CD14-positive monocyte (primary cell): ENCODE data around the gene MITF. TPM values are rescaled to one million over a fixed set of nuclear protein-coding genes. Genes with fewer than 3 reads are reported as not detected.

Experiments used
- DNase-seq, 3 donors: peaks; one replicate each; pipeline ENCODE4 v3.0.0-alpha.2; 2011 to 2022
- H2AFZ ChIP-seq: 2 replicates; pipeline ENCODE4 v1.6.0; 2012; ENCODE audit warnings: mild to moderate bottlenecking, low read depth, low read length, inconsistent platforms; ENCODE audit not compliant: insufficient read depth, poor library complexity, severe bottlenecking
- H3K27ac ChIP-seq, 2 donors: 1 replicate in 1 of 2; 2 replicates in 1 of 2; pipeline ENCODE4 v1.5.1; 2012 to 2013; ENCODE audit warnings: low read length in 2 of 2, control low read depth in 1 of 2, inconsistent platforms in 1 of 2, low read depth in 1 of 2, mild to moderate bottlenecking in 1 of 2
- H3K27me3 ChIP-seq, 2 donors: one replicate each; pipeline versions ENCODE4 v1.6.0 to v1.6.1; 2011 to 2013; ENCODE audit warnings: low read length in 2 of 2; ENCODE audit not compliant: control insufficient read depth in 2 of 2, insufficient read depth in 2 of 2
- H3K36me3 ChIP-seq, 2 donors: replicated peaks in 1 of 2; 1 replicate in 1 of 2; 2 replicates in 1 of 2; pipeline versions ENCODE4 v1.5.1 to v1.6.1; 2012 to 2013; ENCODE audit warnings: low read length in 2 of 2, control low read depth in 1 of 2, inconsistent platforms in 1 of 2, mild to moderate bottlenecking in 1 of 2; ENCODE audit not compliant: insufficient read depth in 2 of 2, control insufficient read depth in 1 of 2
- H3K4me1 ChIP-seq, 2 donors: 1 replicate in 1 of 2; 2 replicates in 1 of 2; pipeline versions ENCODE4 v1.5.1 to v1.6.1; 2012 to 2013; ENCODE audit warnings: low read length in 2 of 2, control low read depth in 1 of 2, inconsistent platforms in 1 of 2, mild to moderate bottlenecking in 1 of 2, moderate library complexity in 1 of 2; ENCODE audit not compliant: insufficient read depth in 2 of 2, control insufficient read depth in 1 of 2
- H3K4me2 ChIP-seq: replicated peaks from 2 replicates; pipeline ENCODE3; 2012; ENCODE audit warnings: low read length, moderate library complexity, mild to moderate bottlenecking; ENCODE audit not compliant: poor library complexity, severe bottlenecking; ENCODE audit errors: extremely low read depth
- H3K4me3 ChIP-seq, 3 experiments: fragments of 200-600 bp in 1 of 3; sonication (generic) in 1 of 3; replicated peaks in 1 of 3; 1 replicate in 2 of 3; 2 replicates in 1 of 3; pipeline ENCODE4 v1.5.1; 2011 to 2013; ENCODE audit warnings: low read length in 3 of 3, mild to moderate bottlenecking in 3 of 3, control low read depth in 2 of 3, low read depth in 2 of 3, inconsistent platforms in 1 of 3, moderate library complexity in 1 of 3
- H3K79me2 ChIP-seq: 2 replicates; pipeline ENCODE4 v1.6.0; 2012; ENCODE audit warnings: mild to moderate bottlenecking, control low read depth, inconsistent platforms, low read length, moderate library complexity; ENCODE audit not compliant: insufficient read depth
- H3K9ac ChIP-seq: 2 replicates; pipeline ENCODE4 v1.6.0; 2017; ENCODE audit warnings: low read length, mild to moderate bottlenecking; ENCODE audit not compliant: insufficient read depth, poor library complexity, severe bottlenecking
- H3K9me3 ChIP-seq, 2 donors: replicated peaks in 1 of 2; 1 replicate in 1 of 2; 2 replicates in 1 of 2; pipeline versions ENCODE4 v1.5.1 to v1.6.1; 2012 to 2013; ENCODE audit warnings: low read length in 2 of 2, control low read depth in 1 of 2; ENCODE audit not compliant: control insufficient read depth in 1 of 2, insufficient read depth in 1 of 2
- H4K20me1 ChIP-seq: 2 replicates; pipeline ENCODE4 v1.6.0; 2012; ENCODE audit warnings: mild to moderate bottlenecking, low read length, control low read depth, moderate library complexity; ENCODE audit not compliant: insufficient read depth
- H3K27ac Mint-ChIP-seq, 7 donors: one replicate each; pipeline ENCODE4 v1.8.0; 2020; ENCODE audit warnings: mild to moderate bottlenecking in 7 of 7, mixed read lengths in 7 of 7, moderate library complexity in 6 of 7, inconsistent platforms in 2 of 7
- H3K27me3 Mint-ChIP-seq, 3 donors: one replicate each; pipeline ENCODE4 v1.8.0; 2021 to 2022; ENCODE audit warnings: low read depth in 3 of 3, mild to moderate bottlenecking in 3 of 3, mixed read lengths in 3 of 3, moderate library complexity in 3 of 3, inconsistent platforms in 1 of 3
- H3K36me3 Mint-ChIP-seq, 2 donors: one replicate each; pipeline ENCODE4 v1.8.0; 2020; ENCODE audit warnings: mixed read lengths in 2 of 2, inconsistent platforms in 1 of 2, mild to moderate bottlenecking in 1 of 2
- H3K4me1 Mint-ChIP-seq: one replicate; pipeline ENCODE4 v1.8.0; 2020; ENCODE audit warnings: mild to moderate bottlenecking, mixed read lengths
- H3K4me3 Mint-ChIP-seq, 2 donors: one replicate each; pipeline ENCODE4 v1.8.0; 2020; ENCODE audit warnings: mild to moderate bottlenecking in 2 of 2, mixed read lengths in 2 of 2, moderate library complexity in 1 of 2
- H3K9me3 Mint-ChIP-seq, 7 donors: one replicate each; pipeline ENCODE4 v1.8.0; 2020 to 2022; ENCODE audit warnings: mixed read lengths in 7 of 7, mild to moderate bottlenecking in 6 of 7, moderate library complexity in 6 of 7, inconsistent platforms in 2 of 7
- WGBS: methylation state at CpG from one replicate; pipeline ENCODE4 v1.1.5; 2013; ENCODE audit warnings: missing lambda C conversion rate; ENCODE audit not compliant: insufficient coverage; 5-methylcytosine and 5-hydroxymethylcytosine counted together
- intact Hi-C, 2 donors: fragments of 100-400 bp; cut with micrococcal nuclease; formaldehyde crosslinking; loops; one replicate each; pipeline versions ENCODE4 v1.15.0 to v1.15.1; 2023
- polyA plus RNA-seq, 3 donors: library from polyadenylated mRNA; depleted of rRNA in 1 of 3; unstranded in 2 of 3; stranded (reverse) in 1 of 3; fragments of 300-500 nt in 2 of 3; fragments of >200 nt in 1 of 3; fragmentation: Illumina TruSeq in 2 of 3; gene quantifications; 1 replicate in 2 of 3; 2 replicates in 1 of 3; pipeline ENCODE4 v1.2.3, GENCODE V29; 2012 to 2021
- TF ChIP-seq, protein P1 (sequence below): fragments of 200-600 bp; IDR thresholded peaks from one replicate; pipeline ENCODE4 v1.8.0; 2022; ENCODE audit warnings: antibody characterized with exemption, mild to moderate bottlenecking

Gene MITF
- polyA plus RNA-seq, 3 donors, result 7.0 to 15.1 (median 12.1) TPM

DNA sequence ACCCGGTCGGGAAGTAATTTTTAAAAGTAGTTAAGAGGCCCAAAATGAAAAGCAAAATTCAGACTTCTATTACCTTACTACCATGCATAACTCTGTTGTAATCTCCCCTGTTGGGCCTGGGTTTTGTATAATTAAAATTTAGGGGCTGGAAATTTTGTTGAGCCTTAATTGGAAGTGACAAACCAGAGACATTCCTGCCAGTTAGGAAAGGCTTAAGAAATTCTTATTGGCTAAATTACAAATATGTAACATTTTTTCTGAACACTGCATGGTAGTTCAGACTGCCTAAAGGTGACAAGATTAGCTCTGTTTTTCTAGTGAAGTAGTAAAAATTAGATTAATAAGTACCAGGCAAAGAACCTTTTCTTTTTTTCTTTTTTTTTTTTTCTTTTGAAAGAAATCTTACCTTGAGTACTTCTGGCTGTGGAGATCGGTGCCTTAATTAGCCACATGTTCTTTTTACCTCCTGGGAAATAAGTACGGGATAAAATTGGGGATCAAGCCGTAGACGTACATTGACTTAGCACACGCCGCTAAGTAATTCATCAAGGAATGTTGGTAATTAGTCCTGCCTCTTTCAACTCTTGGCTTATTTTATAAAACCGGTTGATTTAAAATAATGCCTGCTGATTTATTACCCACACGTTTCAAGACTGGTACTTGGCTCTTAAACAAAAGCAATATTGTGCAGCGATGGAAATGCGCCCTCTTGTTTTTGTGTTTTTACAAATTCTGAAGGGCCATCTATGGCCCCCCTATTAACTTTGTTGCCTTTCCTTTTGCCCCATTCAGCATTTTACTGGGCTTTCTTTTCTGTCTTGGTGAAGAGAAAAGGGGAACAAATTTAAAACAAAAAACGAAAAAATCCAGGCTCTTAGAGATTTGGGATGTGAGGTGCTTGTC lies 149.0 kb downstream of the MITF start:
- peaks cover 10 to 11% of the 10 kb centered on the region in 2 donors for H3K36me3 Mint-ChIP-seq
- Histone ChIP-seq H3K9ac (no peak overlapping the region), H3K79me2 (no peaks in the 10 kb centered on the region), H3K4me1 (no peaks in the 10 kb centered on the region), H3K27me3 (no peaks in the 10 kb centered on the region), H3K9me3 (no peaks in the 10 kb centered on the region), H3K4me2 (no peak overlapping the region), H4K20me1 (no peaks in the 10 kb centered on the region), H3K36me3 (peaks cover 0 to 9% of the 10 kb centered on the region in 2 donors), H3K4me3 (no peak overlapping the region), H3K27ac (no peak overlapping the region), H2AFZ (no peak overlapping the region)
- intact Hi-C loops, result no loop called here
- DNase-seq, result no peak
- H3K4me1 Mint-ChIP-seq, result peaks cover 1% of the 10 kb centered on the region
- 96% methylated on average over 8 of the region's 13 CpGs for WGBS
- no peak overlapping the region for H3K27ac Mint-ChIP-seq
- H3K4me3 Mint-ChIP-seq, result no peak overlapping the region
- H3K9me3 Mint-ChIP-seq, result no peaks in the 10 kb centered on the region
- TF ChIP-seq, protein P1, sequence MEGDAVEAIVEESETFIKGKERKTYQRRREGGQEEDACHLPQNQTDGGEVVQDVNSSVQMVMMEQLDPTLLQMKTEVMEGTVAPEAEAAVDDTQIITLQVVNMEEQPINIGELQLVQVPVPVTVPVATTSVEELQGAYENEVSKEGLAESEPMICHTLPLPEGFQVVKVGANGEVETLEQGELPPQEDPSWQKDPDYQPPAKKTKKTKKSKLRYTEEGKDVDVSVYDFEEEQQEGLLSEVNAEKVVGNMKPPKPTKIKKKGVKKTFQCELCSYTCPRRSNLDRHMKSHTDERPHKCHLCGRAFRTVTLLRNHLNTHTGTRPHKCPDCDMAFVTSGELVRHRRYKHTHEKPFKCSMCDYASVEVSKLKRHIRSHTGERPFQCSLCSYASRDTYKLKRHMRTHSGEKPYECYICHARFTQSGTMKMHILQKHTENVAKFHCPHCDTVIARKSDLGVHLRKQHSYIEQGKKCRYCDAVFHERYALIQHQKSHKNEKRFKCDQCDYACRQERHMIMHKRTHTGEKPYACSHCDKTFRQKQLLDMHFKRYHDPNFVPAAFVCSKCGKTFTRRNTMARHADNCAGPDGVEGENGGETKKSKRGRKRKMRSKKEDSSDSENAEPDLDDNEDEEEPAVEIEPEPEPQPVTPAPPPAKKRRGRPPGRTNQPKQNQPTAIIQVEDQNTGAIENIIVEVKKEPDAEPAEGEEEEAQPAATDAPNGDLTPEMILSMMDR, result no peak
- no peaks in the 10 kb centered on the region for H3K27me3 Mint-ChIP-seq

DNA sequence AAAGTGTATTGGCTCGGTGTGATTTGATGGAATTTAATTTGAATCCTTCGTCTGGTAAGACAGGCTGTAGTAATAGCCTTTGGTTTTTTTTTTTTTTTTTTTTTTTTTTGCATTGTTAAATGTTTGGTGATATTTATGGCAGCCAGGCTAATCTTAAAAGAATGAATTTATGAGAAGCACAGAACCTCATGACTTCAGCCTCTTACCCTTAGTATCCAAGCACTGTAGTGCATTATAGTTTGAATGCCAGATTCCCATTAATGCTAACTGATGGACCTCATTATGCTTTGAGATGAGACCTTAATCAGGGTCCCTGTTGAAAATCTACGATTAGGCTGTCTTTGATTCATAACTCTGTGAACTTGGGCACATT lies 149.7 kb downstream of the MITF start:
- WGBS, result 100% methylated on average over 3 of the region's 3 CpGs
- H3K4me1 Mint-ChIP-seq, result no peaks in the 10 kb centered on the region
- Histone ChIP-seq H3K9ac (no peak overlapping the region), H3K27me3 (no peaks in the 10 kb centered on the region), H3K9me3 (no peaks in the 10 kb centered on the region), H4K20me1 (no peaks in the 10 kb centered on the region), H3K79me2 (no peaks in the 10 kb centered on the region), H3K4me3 (no peak overlapping the region), H3K27ac (no peak overlapping the region), H3K36me3 (peaks cover 0 to 9% of the 10 kb centered on the region in 2 donors), H3K4me1 (no peaks in the 10 kb centered on the region), H3K4me2 (no peak overlapping the region), H2AFZ (no peak overlapping the region)
- intact Hi-C loops, result no loop called here
- H3K27me3 Mint-ChIP-seq, result no peaks in the 10 kb centered on the region
- peaks cover 9 to 10% of the 10 kb centered on the region in 2 donors for H3K36me3 Mint-ChIP-seq
- TF ChIP-seq, protein P1, result no peak
- H3K9me3 Mint-ChIP-seq, result no peaks in the 10 kb centered on the region
- no peak for DNase-seq
- H3K27ac Mint-ChIP-seq, result no peak overlapping the region
- no peak overlapping the region for H3K4me3 Mint-ChIP-seq
